Activated B cell treated with CpG ODN at 0.5 μM for 24 hours (primary cell): ENCODE data around the gene CXorf58. TPM values are rescaled to one million over a fixed set of nuclear protein-coding genes. Genes with fewer than 3 reads are reported as not detected.

ENCODE experiments used
- ATAC-seq: fragments of 200-7000 bp; cut with Tn5 transposase; one replicate; pipeline ENCODE4 v1.10.0; 2021; ENCODE audit warnings: low read depth, mild to moderate bottlenecking, moderate library complexity
- CTCF ChIA-PET: fragments of 350-600 bp; sonication (Branson Sonifier 250); formaldehyde crosslinking; loops from one replicate; lab custom pipeline; 2021; ENCODE audit warnings: antibody characterized with exemption; lab: Charles Lee
- POLR2A ChIA-PET: fragments of 350-600 bp; sonication (Branson Sonifier 250); formaldehyde crosslinking; loops from one replicate; lab custom pipeline; 2021; ENCODE audit warnings: antibody characterized with exemption; lab: Charles Lee
- DNase-seq: peaks from one replicate; pipeline ENCODE4 v3.0.0; 2022
- H3K27ac Mint-ChIP-seq: one replicate; pipeline ENCODE4 v1.8.0; 2020; ENCODE audit warnings: mixed read lengths
- H3K27me3 Mint-ChIP-seq: one replicate; pipeline ENCODE4 v1.8.0; 2021; ENCODE audit warnings: mixed read lengths
- H3K36me3 Mint-ChIP-seq: one replicate; pipeline ENCODE4 v1.8.0; 2021; ENCODE audit warnings: low read depth, mixed read lengths
- H3K4me1 Mint-ChIP-seq: one replicate; pipeline ENCODE4 v1.8.0; 2021; ENCODE audit warnings: mixed read lengths
- H3K4me3 Mint-ChIP-seq: one replicate; pipeline ENCODE4 v1.8.0; 2020; ENCODE audit warnings: mild to moderate bottlenecking, mixed read lengths
- H3K9me3 Mint-ChIP-seq: one replicate; pipeline ENCODE4 v1.8.0; 2020; ENCODE audit warnings: mixed read lengths
- intact Hi-C: fragments of 100-400 bp; cut with micrococcal nuclease; formaldehyde crosslinking; loops from one replicate; pipeline ENCODE4 v1.15.1; 2024
- total RNA-seq: library from RNA; stranded (reverse); gene quantifications from 2 replicates; pipeline ENCODE4 v1.2.3, GENCODE V29; 2022
- TF ChIP-seq, protein P1 (sequence below): fragments of 200-600 bp; IDR thresholded peaks from one replicate; pipeline ENCODE4 v1.8.0; 2022; ENCODE audit warnings: antibody characterized with exemption, mild to moderate bottlenecking

Gene CXorf58
- total RNA-seq, 1 donor from 2014 or later = not detected

DNA sequence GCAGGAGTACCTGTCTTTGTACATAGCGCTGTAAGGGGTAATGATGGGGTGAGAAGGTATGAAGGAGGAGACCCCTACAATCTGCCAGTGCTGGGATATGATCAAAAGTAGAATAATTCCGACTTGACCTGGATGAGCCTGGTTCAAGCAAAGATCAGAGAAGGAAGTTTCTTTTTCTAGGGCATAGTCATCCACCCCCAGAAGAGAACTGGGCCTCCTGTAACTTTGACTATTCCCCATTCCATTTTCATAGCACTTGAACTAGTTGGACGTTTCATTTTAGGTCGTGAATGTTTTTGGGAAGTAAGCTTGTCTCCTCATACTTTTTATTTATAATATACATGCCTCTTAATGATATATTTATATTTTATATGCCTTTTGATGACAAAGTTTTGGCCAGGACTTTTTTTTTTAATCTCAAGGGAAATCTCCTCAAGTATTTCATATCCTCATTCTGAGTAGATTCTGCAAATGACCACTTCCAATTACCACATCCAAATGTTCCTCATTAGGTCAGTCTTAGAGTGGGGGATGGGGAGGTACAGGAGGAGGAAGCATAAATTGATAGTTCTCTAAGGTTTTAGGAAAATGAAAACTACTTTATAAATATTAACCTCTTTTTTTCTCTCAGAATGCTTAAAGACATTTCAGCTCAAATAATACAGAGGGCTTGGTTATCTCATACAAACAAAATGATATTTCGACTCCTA, 3.5 kb downstream of the CXorf58 start:
- Mint-ChIP-seq H3K27me3 (no peaks in the 10 kb centered on the region), H3K4me1 (peaks cover 17% of the 10 kb centered on the region), H3K9me3 (no peaks in the 10 kb centered on the region), H3K4me3 (no peak overlapping the region), H3K27ac (no peak overlapping the region), H3K36me3 (no peaks in the 10 kb centered on the region)
- intact Hi-C loops = no loop called here
- ChIA-PET CTCF (no interaction called here), POLR2A (no interaction called here)
- ATAC-seq = no peak
- DNase-seq = no peak
- TF ChIP-seq, protein P1, sequence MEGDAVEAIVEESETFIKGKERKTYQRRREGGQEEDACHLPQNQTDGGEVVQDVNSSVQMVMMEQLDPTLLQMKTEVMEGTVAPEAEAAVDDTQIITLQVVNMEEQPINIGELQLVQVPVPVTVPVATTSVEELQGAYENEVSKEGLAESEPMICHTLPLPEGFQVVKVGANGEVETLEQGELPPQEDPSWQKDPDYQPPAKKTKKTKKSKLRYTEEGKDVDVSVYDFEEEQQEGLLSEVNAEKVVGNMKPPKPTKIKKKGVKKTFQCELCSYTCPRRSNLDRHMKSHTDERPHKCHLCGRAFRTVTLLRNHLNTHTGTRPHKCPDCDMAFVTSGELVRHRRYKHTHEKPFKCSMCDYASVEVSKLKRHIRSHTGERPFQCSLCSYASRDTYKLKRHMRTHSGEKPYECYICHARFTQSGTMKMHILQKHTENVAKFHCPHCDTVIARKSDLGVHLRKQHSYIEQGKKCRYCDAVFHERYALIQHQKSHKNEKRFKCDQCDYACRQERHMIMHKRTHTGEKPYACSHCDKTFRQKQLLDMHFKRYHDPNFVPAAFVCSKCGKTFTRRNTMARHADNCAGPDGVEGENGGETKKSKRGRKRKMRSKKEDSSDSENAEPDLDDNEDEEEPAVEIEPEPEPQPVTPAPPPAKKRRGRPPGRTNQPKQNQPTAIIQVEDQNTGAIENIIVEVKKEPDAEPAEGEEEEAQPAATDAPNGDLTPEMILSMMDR = no peak

GRCh38 chrX:23919148-23919547, 11.3 kb downstream of the CXorf58 start:
- DNase-seq (no peak), ATAC-seq (no peak)
- ChIA-PET POLR2A (no interaction called here), CTCF (no interaction called here)
- no peaks in the 10 kb centered on the region for H3K4me1 Mint-ChIP-seq
- H3K4me3 Mint-ChIP-seq = no peak overlapping the region
- intact Hi-C loops = no loop called here
- H3K36me3 Mint-ChIP-seq = no peaks in the 10 kb centered on the region
- no peak overlapping the region for H3K27ac Mint-ChIP-seq
- H3K9me3 Mint-ChIP-seq = no peaks in the 10 kb centered on the region
- no peaks in the 10 kb centered on the region for H3K27me3 Mint-ChIP-seq
- TF ChIP-seq, protein P1 = no peak

DNA sequence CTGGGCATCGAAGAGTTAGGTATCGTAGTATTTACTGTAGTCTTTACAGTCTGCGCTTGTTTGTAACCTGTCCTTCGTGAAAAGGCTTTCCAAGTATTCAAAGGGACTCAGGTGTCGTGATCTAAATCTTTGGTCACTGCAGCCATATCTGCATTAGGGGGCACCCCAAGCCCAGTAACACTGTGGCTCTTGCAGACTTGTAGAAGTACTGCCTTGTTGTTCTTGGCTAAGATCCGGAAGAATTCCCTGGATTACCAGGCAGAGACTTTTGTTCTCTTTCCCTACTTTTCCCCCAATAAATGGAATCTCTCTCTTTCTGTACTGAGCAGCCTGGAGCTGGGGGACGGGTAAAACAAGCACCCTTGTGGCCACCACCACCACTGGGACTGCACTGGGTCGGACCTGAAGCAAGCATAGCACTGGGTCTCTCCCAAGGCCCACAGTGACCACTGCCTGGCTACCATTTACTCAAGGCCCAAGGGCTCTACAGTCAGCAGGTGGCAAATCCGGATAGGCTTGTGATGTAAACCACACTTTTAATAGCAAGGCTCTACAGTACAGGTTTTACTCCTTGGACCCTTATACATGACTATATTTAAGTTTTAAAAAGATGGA, 12.0 kb downstream of the CXorf58 start:
- CTCF ChIA-PET = no interaction called here
- Mint-ChIP-seq H3K27ac (no peak overlapping the region), H3K36me3 (no peaks in the 10 kb centered on the region), H3K4me1 (no peaks in the 10 kb centered on the region), H3K9me3 (no peaks in the 10 kb centered on the region), H3K27me3 (no peaks in the 10 kb centered on the region), H3K4me3 (no peak overlapping the region)
- TF ChIP-seq, protein P1 = no peak
- DNase-seq = no peak
- intact Hi-C loops = no loop called here
- POLR2A ChIA-PET = no interaction called here
- no peak for ATAC-seq

- ChIA-PET CTCF (no interaction called here), POLR2A (no interaction called here)
- peaks cover 1% of the 10 kb centered on the region for H3K4me1 Mint-ChIP-seq
- no peaks in the 10 kb centered on the region for H3K27me3 Mint-ChIP-seq
- no peak for DNase-seq
- H3K9me3 Mint-ChIP-seq = no peaks in the 10 kb centered on the region
- intact Hi-C loops = no loop called here
- no peak overlapping the region for H3K4me3 Mint-ChIP-seq
- no peak overlapping the region for H3K27ac Mint-ChIP-seq
- ATAC-seq = no peak
- H3K36me3 Mint-ChIP-seq = no peaks in the 10 kb centered on the region
- TF ChIP-seq, protein P1 = no peak
Observed at GRCh38 chrX:23926015-23926414, 18.2 kb downstream of the CXorf58 start.

DNA sequence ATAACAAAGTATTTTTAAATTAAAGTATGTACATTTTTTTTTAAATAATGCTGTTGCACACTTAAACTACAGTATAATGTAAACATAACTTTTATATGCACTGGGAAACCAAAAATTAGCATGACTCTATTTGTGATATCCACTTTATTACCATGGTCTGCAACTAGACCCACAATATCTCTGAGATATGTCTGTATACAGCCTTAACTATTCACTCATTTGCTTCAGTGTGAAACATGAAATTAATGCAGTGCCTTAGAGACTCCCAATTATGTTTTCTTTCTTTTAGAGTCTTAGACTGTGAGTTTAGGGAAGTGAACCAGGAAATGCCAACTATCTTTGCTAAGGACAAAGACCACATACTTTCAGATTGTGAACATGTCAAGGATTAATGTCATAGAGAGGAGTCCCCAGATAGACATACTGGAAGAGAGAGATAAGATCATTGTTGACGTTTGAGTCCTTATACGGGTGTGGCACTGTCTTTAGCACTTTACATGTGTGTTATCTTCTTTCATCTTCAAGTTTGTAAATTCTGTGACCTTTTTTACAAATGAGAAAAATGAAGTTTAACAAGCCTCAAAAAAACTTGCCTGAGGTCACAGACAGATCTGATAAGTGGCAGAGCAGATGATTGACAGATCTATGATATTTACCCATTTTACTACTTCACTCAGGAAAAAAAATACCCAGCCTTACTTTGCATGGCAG, 23.2 kb downstream of the CXorf58 start:
- ATAC-seq (no peak), DNase-seq (no peak)
- Mint-ChIP-seq H3K4me3 (no peak overlapping the region), H3K27me3 (no peaks in the 10 kb centered on the region), H3K27ac (no peak overlapping the region), H3K4me1 (peaks cover 4% of the 10 kb centered on the region), H3K9me3 (no peaks in the 10 kb centered on the region), H3K36me3 (no peaks in the 10 kb centered on the region)
- CTCF ChIA-PET = no interaction called here
- TF ChIP-seq, protein P1 = no peak
- POLR2A ChIA-PET = no interaction called here
- intact Hi-C loops = no loop called here
